GM12872 (cell line): ENCODE data around the gene BAZ2B.

ENCODE experiments used
- TF ChIP-seq, protein P1 (sequence below): IDR thresholded peaks from 3 replicates; pipeline ENCODE4 v1.5.1; 2011; ENCODE audit warnings: low read depth, mild to moderate bottlenecking, low read length, moderate library complexity; ENCODE audit not compliant: insufficient read depth

The BAZ2B gene

DNA sequence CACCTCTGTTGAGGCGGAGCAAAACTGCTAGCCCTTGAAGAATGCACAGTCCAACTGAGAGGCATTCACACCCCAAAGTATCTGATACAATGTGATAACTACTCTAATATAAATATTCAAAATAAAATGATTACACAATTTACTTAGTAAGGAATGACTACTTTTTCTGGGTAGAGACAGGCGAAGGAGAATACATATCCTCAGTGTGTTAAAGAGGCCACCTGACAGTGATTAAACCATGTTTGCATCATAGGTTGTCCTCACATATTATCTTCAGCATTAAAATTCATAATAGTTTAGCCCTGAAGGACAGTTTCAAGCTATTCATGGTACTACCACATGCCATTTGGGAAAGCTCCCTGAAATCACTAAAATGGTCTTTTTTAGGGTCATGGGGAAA lies 16.9 kb upstream of the BAZ2B start:
- TF ChIP-seq, protein P1, sequence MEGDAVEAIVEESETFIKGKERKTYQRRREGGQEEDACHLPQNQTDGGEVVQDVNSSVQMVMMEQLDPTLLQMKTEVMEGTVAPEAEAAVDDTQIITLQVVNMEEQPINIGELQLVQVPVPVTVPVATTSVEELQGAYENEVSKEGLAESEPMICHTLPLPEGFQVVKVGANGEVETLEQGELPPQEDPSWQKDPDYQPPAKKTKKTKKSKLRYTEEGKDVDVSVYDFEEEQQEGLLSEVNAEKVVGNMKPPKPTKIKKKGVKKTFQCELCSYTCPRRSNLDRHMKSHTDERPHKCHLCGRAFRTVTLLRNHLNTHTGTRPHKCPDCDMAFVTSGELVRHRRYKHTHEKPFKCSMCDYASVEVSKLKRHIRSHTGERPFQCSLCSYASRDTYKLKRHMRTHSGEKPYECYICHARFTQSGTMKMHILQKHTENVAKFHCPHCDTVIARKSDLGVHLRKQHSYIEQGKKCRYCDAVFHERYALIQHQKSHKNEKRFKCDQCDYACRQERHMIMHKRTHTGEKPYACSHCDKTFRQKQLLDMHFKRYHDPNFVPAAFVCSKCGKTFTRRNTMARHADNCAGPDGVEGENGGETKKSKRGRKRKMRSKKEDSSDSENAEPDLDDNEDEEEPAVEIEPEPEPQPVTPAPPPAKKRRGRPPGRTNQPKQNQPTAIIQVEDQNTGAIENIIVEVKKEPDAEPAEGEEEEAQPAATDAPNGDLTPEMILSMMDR = no peak

DNA sequence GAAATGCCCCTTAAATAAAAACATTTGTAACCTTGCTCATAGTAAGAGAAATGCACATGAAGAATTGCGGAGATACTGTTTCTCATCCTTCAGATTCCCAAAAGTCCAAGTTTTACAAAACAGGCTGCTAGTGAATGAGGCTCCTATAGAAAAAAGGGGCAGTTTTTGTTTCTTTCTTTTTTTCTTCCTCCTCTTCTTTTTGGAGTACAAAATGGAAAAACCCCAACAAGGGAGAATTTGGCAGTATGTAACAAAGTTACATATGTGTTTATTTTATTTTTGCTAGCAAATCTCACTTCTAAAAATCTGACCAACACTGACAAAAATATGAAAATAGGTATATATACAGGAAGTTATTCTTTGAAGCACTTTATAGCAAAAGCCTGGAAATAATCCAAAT lies 7.1 kb upstream of the BAZ2B start:
- TF ChIP-seq, protein P1 = no peak

DNA sequence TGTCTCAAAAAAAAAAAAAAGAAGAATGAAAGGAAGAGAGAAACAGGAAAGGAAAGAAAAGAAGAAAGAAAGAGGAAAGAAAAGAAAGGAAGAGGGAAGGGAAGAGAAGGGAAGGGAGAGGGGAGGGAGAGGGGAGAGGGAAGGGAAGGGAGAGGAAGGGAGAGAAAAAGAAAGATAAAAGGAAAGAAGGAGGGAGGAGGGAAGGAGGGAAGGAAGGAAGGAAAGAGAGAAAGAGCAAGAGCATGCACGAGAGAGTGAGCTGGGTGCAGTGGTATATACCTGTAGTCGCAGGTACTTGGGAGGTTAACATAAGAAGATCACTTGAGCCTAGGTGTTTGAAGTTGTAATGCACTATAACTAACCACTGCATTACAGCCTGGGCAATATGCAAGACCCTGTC lies 6.6 kb upstream of the BAZ2B start:
- TF ChIP-seq, protein P1 = no peak

DNA sequence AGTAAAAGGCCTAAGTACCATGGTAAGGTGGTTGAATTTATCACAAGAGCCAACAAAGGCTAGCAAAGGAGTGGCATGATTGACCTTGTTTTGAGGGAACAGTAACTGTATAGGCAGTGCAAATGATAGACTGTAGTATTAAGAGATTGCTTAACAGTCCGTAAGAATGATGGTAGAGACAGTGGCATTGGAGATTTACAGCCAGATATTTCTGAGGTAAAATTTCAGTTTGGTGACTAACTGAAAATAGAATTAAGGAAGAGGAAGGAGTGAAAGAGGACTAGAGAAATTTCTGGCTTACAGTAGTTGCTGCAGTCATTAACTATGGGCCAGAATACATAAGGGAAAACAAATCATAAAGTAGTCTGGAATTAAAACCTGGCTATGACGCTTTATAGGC lies 4.4 kb upstream of the BAZ2B start:
- TF ChIP-seq, protein P1 = no peak

DNA sequence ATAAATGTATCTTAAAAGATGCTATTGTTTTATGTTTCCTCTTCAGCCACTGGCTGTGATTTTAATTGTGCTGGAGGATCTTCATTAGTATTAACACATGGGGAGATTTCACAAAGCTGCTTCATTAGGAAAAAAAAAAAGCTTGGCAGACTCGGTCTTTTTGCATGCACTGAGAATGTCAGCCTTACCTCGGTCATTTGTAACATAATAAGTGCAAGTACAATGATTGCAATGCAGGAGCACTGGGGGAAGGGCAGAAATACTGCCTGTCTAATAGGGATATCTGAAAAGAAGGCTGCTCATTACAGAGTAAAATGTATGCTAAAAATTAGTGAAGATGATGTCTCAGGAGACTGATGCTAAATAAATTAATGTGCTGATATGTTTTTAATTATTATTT lies 1.3 kb upstream of the BAZ2B start:
- TF ChIP-seq, protein P1 = no peak

DNA sequence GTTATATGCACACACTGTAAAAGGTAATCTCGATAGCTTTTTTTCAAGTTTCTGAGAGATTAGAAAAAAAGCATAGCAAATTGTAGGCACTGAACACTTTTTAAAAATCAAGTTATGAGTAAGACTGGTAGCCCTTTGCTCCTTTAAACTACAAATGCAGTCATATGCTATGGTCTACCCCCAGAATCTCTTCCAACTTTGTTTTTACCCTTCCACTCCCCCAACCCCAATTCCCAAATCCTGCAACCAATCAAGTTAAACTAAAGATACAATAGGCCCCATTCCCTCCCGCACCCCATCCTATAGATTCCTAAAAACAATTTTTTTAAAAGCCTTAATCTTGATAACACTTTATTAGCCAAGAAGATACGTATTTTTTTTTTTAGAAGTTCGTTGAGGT lies 752 bp upstream of the BAZ2B start:
- TF ChIP-seq, protein P1 = no peak

DNA sequence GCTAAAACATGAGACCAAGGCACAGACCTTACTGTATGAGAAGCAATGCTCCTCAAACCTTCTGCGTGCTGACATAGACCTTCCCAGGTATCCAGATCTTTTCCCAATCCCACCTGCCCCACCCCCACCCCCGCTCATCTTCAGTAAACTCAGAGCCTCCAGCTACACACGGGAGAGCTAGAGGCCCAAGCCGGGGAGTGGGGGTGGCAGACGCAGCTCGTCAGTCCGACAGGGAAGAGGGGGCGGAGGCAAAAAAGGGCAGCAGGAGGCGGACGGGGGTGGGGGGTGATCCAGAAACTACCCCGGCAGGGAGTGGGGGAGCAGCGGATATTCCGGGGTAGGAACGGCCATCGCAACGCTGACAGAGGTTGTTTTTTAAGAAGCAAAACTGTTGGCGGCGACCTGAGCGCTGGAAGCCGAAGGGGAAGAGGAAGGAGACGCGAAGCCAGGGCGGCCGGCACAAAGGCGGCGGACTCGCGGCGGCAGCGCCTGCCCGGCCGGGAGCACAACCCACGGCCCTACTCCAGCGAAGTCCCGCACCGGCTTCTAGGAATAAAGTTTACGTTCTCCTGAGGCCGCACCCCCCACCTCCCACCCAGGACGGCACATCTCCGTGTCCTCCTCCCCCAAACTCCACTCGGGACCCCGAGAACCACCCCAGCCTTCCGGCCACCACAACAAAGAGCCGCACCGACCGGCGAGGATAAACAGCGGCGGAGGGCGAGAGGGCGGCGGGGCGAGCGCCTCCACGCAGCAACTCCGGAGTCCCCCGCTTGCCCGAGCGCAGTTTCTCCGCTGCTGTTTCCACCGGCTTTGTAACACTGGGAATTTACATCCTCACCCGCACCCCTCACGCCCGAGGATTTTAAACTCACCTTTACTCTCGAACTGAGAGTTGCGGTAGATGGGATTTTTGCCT lies 722 bp downstream of the BAZ2B start:
- TF ChIP-seq, protein P1 = no peak
